ENCODE results near the gene CAST. TPM values are rescaled to one million over a fixed set of nuclear protein-coding genes. Genes with fewer than 3 reads are reported as not detected.

The CAST gene
- total and polyA plus RNA-seq, 4 donors = 101 to 307 (median 212) TPM

GRCh38 chr5:96625365-96625764 is 36.8 kb upstream of the CAST start:
- Histone ChIP-seq H3K36me3 (ENCODE audit: control insufficient read depth in 1 of 2, insufficient read depth in 2 of 2, low read length in 1 of 2) (no peaks in the 10 kb centered on the region), H3K27me3 (ENCODE audit: control insufficient read depth in 1 of 2, insufficient read depth in 2 of 2, low read length in 1 of 2) (no peaks in the 10 kb centered on the region), H3K4me3 (ENCODE audit: low read length in 2 of 2) (no peak overlapping the region), H3K9me3 (ENCODE audit: control insufficient read depth, low read length) (no peaks in the 10 kb centered on the region), H3K27ac (ENCODE audit: low read depth in 1 of 2, low read length in 2 of 2) (no peak overlapping the region), H3K4me1 (ENCODE audit: control insufficient read depth in 1 of 2, insufficient read depth in 2 of 2, low read length in 2 of 2) (no peaks in the 10 kb centered on the region)
- intact Hi-C loops (cut with DNase I) = no loop called here
- no peak for DNase-seq
- ATAC-seq (ENCODE audit: low FRiP score) = no peak
- 76 to 80% methylated on average over 2 of the region's 2 CpGs for WGBS, 2 donors

DNA sequence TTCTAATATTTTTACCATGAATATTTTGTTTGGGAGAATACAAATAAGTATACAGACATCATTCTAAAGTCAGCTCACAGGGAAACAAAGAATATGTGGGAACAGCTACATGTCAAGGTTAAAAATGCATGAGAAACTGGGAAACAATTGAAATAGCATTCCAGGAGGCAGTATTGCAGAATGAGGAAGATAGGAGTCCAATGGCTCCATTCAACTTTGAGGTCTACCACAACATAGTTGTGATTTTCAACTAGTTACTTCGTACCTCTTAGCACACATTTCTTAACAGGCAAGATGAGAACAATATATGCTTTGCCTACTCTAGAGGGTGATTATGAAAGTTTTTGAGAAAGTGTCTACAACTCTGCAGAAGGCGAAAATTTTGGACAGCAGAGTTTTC is 35.2 kb upstream of the CAST start:
- Histone ChIP-seq H3K27me3 (ENCODE audit: control insufficient read depth in 1 of 2, insufficient read depth in 2 of 2, low read length in 1 of 2) (no peaks in the 10 kb centered on the region), H3K4me3 (ENCODE audit: low read length in 2 of 2) (no peak overlapping the region), H3K27ac (ENCODE audit: low read depth in 1 of 2, low read length in 2 of 2) (no peak overlapping the region), H3K9me3 (ENCODE audit: control insufficient read depth, low read length) (no peaks in the 10 kb centered on the region), H3K36me3 (ENCODE audit: control insufficient read depth in 1 of 2, insufficient read depth in 2 of 2, low read length in 1 of 2) (no peaks in the 10 kb centered on the region), H3K4me1 (ENCODE audit: control insufficient read depth in 1 of 2, insufficient read depth in 2 of 2, low read length in 2 of 2) (no peaks in the 10 kb centered on the region)
- 97 to 98% methylated on average over 2 of the region's 2 CpGs for WGBS, 2 donors
- ATAC-seq (ENCODE audit: low FRiP score) (no peak), DNase-seq (no peak)
- intact Hi-C loops (cut with DNase I) = no loop called here

DNA sequence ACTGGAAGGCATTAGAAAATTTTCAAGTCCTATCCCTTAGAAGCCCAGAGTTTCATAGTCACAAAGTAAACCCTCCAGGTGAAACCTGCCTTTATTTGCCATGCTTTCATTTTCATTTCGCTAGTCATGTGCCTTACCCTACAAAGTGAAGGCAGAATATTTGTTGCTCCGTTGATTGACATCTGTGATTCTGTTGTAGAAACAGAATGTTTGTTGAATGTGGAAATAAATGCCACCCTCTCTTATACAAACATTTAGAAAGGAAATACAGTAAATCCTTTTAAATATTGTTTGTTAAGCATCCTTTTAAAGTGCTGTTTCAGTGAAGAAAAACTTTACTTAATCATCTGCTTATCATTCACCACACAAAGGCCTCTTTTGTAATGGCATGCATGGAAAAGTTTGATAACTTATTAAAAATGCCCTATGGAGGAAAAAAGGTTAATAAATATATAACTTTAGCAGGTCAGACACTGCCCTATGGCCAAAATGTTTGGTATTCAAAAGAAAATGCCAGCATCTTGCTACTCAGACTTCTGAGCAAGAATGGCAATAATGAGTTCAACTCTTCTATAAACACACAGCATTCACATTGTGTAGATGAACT is 34.3 kb upstream of the CAST start:
- H3K27me3 ChIP-seq (ENCODE audit: control insufficient read depth in 1 of 2, insufficient read depth in 2 of 2, low read length in 1 of 2) = no peaks in the 10 kb centered on the region
- H3K36me3 ChIP-seq (ENCODE audit: control insufficient read depth in 1 of 2, insufficient read depth in 2 of 2, low read length in 1 of 2) = no peaks in the 10 kb centered on the region
- no peak overlapping the region for H3K27ac ChIP-seq (ENCODE audit: low read depth in 1 of 2, low read length in 2 of 2)
- intact Hi-C loops (cut with DNase I) = no loop called here
- no peaks in the 10 kb centered on the region for H3K9me3 ChIP-seq (ENCODE audit: control insufficient read depth, low read length)
- 95 to 98% methylated on average over 2 of the region's 2 CpGs for WGBS, 2 donors
- no peak for ATAC-seq (ENCODE audit: low FRiP score)
- H3K4me1 ChIP-seq (ENCODE audit: control insufficient read depth in 1 of 2, insufficient read depth in 2 of 2, low read length in 2 of 2) = no peaks in the 10 kb centered on the region
- DNase-seq = no peak
- no peak overlapping the region for H3K4me3 ChIP-seq (ENCODE audit: low read length in 2 of 2)

- no peak for DNase-seq
- ATAC-seq (ENCODE audit: low FRiP score) = no peak
- 84 to 86% methylated on average over 3 of the region's 3 CpGs for WGBS, 2 donors
- Histone ChIP-seq H3K9me3 (ENCODE audit: control insufficient read depth, low read length) (no peaks in the 10 kb centered on the region), H3K36me3 (ENCODE audit: control insufficient read depth in 1 of 2, insufficient read depth in 2 of 2, low read length in 1 of 2) (no peaks in the 10 kb centered on the region), H3K27me3 (ENCODE audit: control insufficient read depth in 1 of 2, insufficient read depth in 2 of 2, low read length in 1 of 2) (no peaks in the 10 kb centered on the region), H3K27ac (ENCODE audit: low read depth in 1 of 2, low read length in 2 of 2) (no peak overlapping the region), H3K4me1 (ENCODE audit: control insufficient read depth in 1 of 2, insufficient read depth in 2 of 2, low read length in 2 of 2) (no peaks in the 10 kb centered on the region), H3K4me3 (ENCODE audit: low read length in 2 of 2) (no peak overlapping the region)
- intact Hi-C loops (cut with DNase I) = no loop called here
Observed at GRCh38 chr5:96628406-96628805, 33.8 kb upstream of the CAST start.

- Histone ChIP-seq H3K9me3 (ENCODE audit: control insufficient read depth, low read length) (no peaks in the 10 kb centered on the region), H3K4me1 (ENCODE audit: control insufficient read depth in 1 of 2, insufficient read depth in 2 of 2, low read length in 2 of 2) (no peaks in the 10 kb centered on the region), H3K27me3 (ENCODE audit: control insufficient read depth in 1 of 2, insufficient read depth in 2 of 2, low read length in 1 of 2) (no peaks in the 10 kb centered on the region), H3K36me3 (ENCODE audit: control insufficient read depth in 1 of 2, insufficient read depth in 2 of 2, low read length in 1 of 2) (no peaks in the 10 kb centered on the region), H3K4me3 (ENCODE audit: low read length in 2 of 2) (no peak overlapping the region), H3K27ac (ENCODE audit: low read depth in 1 of 2, low read length in 2 of 2) (no peak overlapping the region)
- intact Hi-C loops (cut with DNase I) = no loop called here
- DNase-seq (no peak), ATAC-seq (ENCODE audit: low FRiP score) (no peak)
- 29 to 46% methylated on average over 2 of the region's 2 CpGs for WGBS, 2 donors
Observed at GRCh38 chr5:96629774-96630173, 32.4 kb upstream of the CAST start.

GRCh38 chr5:96633820-96634219 is 28.4 kb upstream of the CAST start:
- Histone ChIP-seq H3K27ac (ENCODE audit: low read depth in 1 of 2, low read length in 2 of 2) (no peak overlapping the region), H3K4me3 (ENCODE audit: low read length in 2 of 2) (no peak overlapping the region), H3K27me3 (ENCODE audit: control insufficient read depth in 1 of 2, insufficient read depth in 2 of 2, low read length in 1 of 2) (no peaks in the 10 kb centered on the region), H3K36me3 (ENCODE audit: control insufficient read depth in 1 of 2, insufficient read depth in 2 of 2, low read length in 1 of 2) (no peaks in the 10 kb centered on the region), H3K4me1 (ENCODE audit: control insufficient read depth in 1 of 2, insufficient read depth in 2 of 2, low read length in 2 of 2) (no peaks in the 10 kb centered on the region), H3K9me3 (ENCODE audit: control insufficient read depth, low read length) (no peaks in the 10 kb centered on the region)
- 67 to 78% methylated on average over 4 of the region's 4 CpGs for WGBS, 2 donors
- intact Hi-C loops (cut with DNase I) = no loop called here
- ATAC-seq (ENCODE audit: low FRiP score) (no peak), DNase-seq (no peak)

- H3K4me3 ChIP-seq (ENCODE audit: low read length in 2 of 2) = no peak overlapping the region
- WGBS, 2 donors = 87 to 91% methylated on average over 1 of the region's 1 CpG
- ATAC-seq (ENCODE audit: low FRiP score) = no peak
- intact Hi-C loops (cut with DNase I) = no loop called here
- H3K36me3 ChIP-seq (ENCODE audit: control insufficient read depth in 1 of 2, insufficient read depth in 2 of 2, low read length in 1 of 2) = no peaks in the 10 kb centered on the region
- H3K4me1 ChIP-seq (ENCODE audit: control insufficient read depth in 1 of 2, insufficient read depth in 2 of 2, low read length in 2 of 2) = no peaks in the 10 kb centered on the region
- no peaks in the 10 kb centered on the region for H3K27me3 ChIP-seq (ENCODE audit: control insufficient read depth in 1 of 2, insufficient read depth in 2 of 2, low read length in 1 of 2)
- no peak overlapping the region for H3K27ac ChIP-seq (ENCODE audit: low read depth in 1 of 2, low read length in 2 of 2)
- DNase-seq = no peak
- no peaks in the 10 kb centered on the region for H3K9me3 ChIP-seq (ENCODE audit: control insufficient read depth, low read length)
Observed at GRCh38 chr5:96634881-96635280, 27.3 kb upstream of the CAST start.

- 58 to 74% methylated on average over 1 of the region's 1 CpG for WGBS, 2 donors
- no peaks in the 10 kb centered on the region for H3K27me3 ChIP-seq (ENCODE audit: control insufficient read depth in 1 of 2, insufficient read depth in 2 of 2, low read length in 1 of 2)
- intact Hi-C loops (cut with DNase I) = no loop called here
- no peaks in the 10 kb centered on the region for H3K4me1 ChIP-seq (ENCODE audit: control insufficient read depth in 1 of 2, insufficient read depth in 2 of 2, low read length in 2 of 2)
- H3K36me3 ChIP-seq (ENCODE audit: control insufficient read depth in 1 of 2, insufficient read depth in 2 of 2, low read length in 1 of 2) = no peaks in the 10 kb centered on the region
- no peak overlapping the region for H3K27ac ChIP-seq (ENCODE audit: low read depth in 1 of 2, low read length in 2 of 2)
- no peaks in the 10 kb centered on the region for H3K9me3 ChIP-seq (ENCODE audit: control insufficient read depth, low read length)
- H3K4me3 ChIP-seq (ENCODE audit: low read length in 2 of 2) = no peak overlapping the region
- no peak for DNase-seq
- ATAC-seq (ENCODE audit: low FRiP score) = no peak
Observed at GRCh38 chr5:96636046-96636445, 26.1 kb upstream of the CAST start.

DNA sequence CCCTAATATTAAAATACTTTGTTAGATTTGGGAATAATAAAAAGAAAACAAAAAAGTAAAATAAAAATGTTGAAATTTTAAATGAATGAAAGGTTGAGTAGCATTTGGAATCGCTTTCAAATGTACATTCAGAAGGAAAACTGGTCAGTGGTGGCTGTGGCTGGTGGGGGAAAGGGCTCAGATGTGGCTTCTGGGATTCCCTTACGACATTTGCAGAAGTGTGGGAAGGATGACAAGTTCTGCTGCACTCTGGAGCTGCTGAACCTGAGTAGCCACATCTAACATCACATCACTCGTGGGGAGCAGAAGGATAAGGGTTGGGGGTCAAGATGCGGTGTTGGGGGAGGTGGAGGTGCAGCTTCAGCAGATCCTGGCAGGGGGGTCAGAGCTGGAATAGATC is 25.6 kb upstream of the CAST start:
- Histone ChIP-seq H3K9me3 (ENCODE audit: control insufficient read depth, low read length) (no peaks in the 10 kb centered on the region), H3K27me3 (ENCODE audit: control insufficient read depth in 1 of 2, insufficient read depth in 2 of 2, low read length in 1 of 2) (no peaks in the 10 kb centered on the region), H3K4me3 (ENCODE audit: low read length in 2 of 2) (no peak overlapping the region), H3K36me3 (ENCODE audit: control insufficient read depth in 1 of 2, insufficient read depth in 2 of 2, low read length in 1 of 2) (no peaks in the 10 kb centered on the region), H3K4me1 (ENCODE audit: control insufficient read depth in 1 of 2, insufficient read depth in 2 of 2, low read length in 2 of 2) (no peaks in the 10 kb centered on the region), H3K27ac (ENCODE audit: low read depth in 1 of 2, low read length in 2 of 2) (no peak overlapping the region)
- 89 to 96% methylated on average over 4 of the region's 4 CpGs for WGBS, 2 donors
- DNase-seq = no peak
- no peak for ATAC-seq (ENCODE audit: low FRiP score)
- intact Hi-C loops (cut with DNase I) = no loop called here

Data from aorta (tissue), 5 donors.